HepG2 (cell line): ENCODE results near the gene WDR81. TPM values are rescaled to one million over a fixed set of nuclear protein-coding genes. Genes with fewer than 3 reads are reported as not detected.

Source experiments
- ATAC-seq: fragments of 200-7000 bp; cut with Tn5 transposase; 3 replicates; pipeline ENCODE4 v1.9.1; 2020; ENCODE audit warnings: mild to moderate bottlenecking, moderate library complexity
- BruUV-seq: library from RNA; stranded (reverse); fragments of 400-500 nt; replicated peaks from 2 replicates; lab custom pipeline; 2021; lab: Mats Ljungman, UMichigan
- CTCF ChIA-PET: fragments of 300-600 bp; formaldehyde crosslinking; extraction: SDS; loops from one replicate; lab custom pipeline; 2021; ENCODE audit warnings: low total read pairs, inconsistent platforms, low intra/inter-chr PET ratio; lab: Yijun Ruan, JAX
- POLR2A ChIA-PET: fragments of 350-600 bp; sonication (Branson Sonifier 250); formaldehyde crosslinking; loops from one replicate; lab custom pipeline; 2020; ENCODE audit warnings: antibody characterized with exemption, inconsistent platforms; lab: Yijun Ruan, JAX
- DNase-seq: peaks from one replicate; pipeline ENCODE4 v3.0.0-alpha.2; 2015; ENCODE audit warnings: low spot score
- FAIRE-seq: peaks from 3 replicates; lab custom pipeline; 2011; peaks lifted over from hg19 to GRCh38; lab: Jason Lieb, UNC
- H2AFZ ChIP-seq: one replicate; pipeline ENCODE4 v1.6.1; 2011; ENCODE audit warnings: low read length, inconsistent platforms
- H3K27ac ChIP-seq: fragments of 300-600 bp; 3 replicates; pipeline ENCODE4 v1.8.0; 2011; ENCODE audit warnings: mixed run types, mild to moderate bottlenecking, mixed read lengths, low read length, inconsistent platforms; ENCODE audit not compliant: insufficient read depth; ENCODE audit errors: extremely low read length
- H3K27me3 ChIP-seq, 2 experiments: fragments of 200-600 bp in 1 of 2; 2 replicates in 1 of 2; 3 replicates in 1 of 2; pipeline versions ENCODE4 v1.6.0 to v1.8.0; 2011; ENCODE audit warnings: low read length in 2 of 2, mild to moderate bottlenecking in 2 of 2, moderate library complexity in 2 of 2, inconsistent platforms in 1 of 2; ENCODE audit not compliant: insufficient read depth in 2 of 2, control insufficient read depth in 1 of 2
- H3K36me3 ChIP-seq, 2 experiments: fragments of 200-600 bp in 1 of 2; replicated peaks in 1 of 2; 2 replicates in 1 of 2; 3 replicates in 1 of 2; pipeline versions ENCODE4 v1.5.1 to v1.8.0; 2011; ENCODE audit warnings: low read length in 2 of 2, inconsistent platforms in 1 of 2; ENCODE audit not compliant: insufficient read depth in 2 of 2, control insufficient read depth in 1 of 2
- H3K4me1 ChIP-seq: 2 replicates; pipeline ENCODE4 v1.5.1; 2012; ENCODE audit warnings: low read length, inconsistent platforms; ENCODE audit not compliant: insufficient read depth
- H3K4me2 ChIP-seq: 2 replicates; pipeline ENCODE4 v1.6.0; 2011; ENCODE audit warnings: low read depth, low read length, inconsistent platforms
- H3K4me3 ChIP-seq, 3 experiments: fragments of 200-600 bp in 1 of 3; sonication (generic), shearing (Covaris generic) in 1 of 3; replicated peaks in 1 of 3; 2 replicates each; pipeline ENCODE4 v1.5.1; 2011 to 2016; ENCODE audit warnings: low read length in 3 of 3, inconsistent platforms in 2 of 3, low read depth in 2 of 3, mild to moderate bottlenecking in 2 of 3, control low read depth in 1 of 3, mixed read lengths in 1 of 3; ENCODE audit not compliant: insufficient read depth in 1 of 3
- H3K79me2 ChIP-seq: one replicate; pipeline ENCODE4 v1.6.1; 2011; ENCODE audit warnings: low read length, inconsistent platforms; ENCODE audit not compliant: insufficient read depth
- H3K9ac ChIP-seq: 2 replicates; pipeline ENCODE4 v1.6.0; 2011; ENCODE audit warnings: mild to moderate bottlenecking, low read depth, low read length, inconsistent platforms; ENCODE audit not compliant: insufficient read depth
- H3K9me3 ChIP-seq: 2 replicates; pipeline ENCODE4 v1.5.1; 2012; ENCODE audit warnings: mild to moderate bottlenecking, low read length
- H4K20me1 ChIP-seq: 2 replicates; pipeline ENCODE4 v1.6.0; 2011; ENCODE audit warnings: inconsistent platforms, mild to moderate bottlenecking, low read length, moderate library complexity; ENCODE audit not compliant: insufficient read depth
- CEBPB ChIP-seq: IDR thresholded peaks from 2 replicates; pipeline ENCODE4 v1.6.1; 2011; ENCODE audit warnings: low read depth, low read length, improper control_type of control experiment, borderline replicate concordance
- DBP ChIP-seq: sonication (generic); formaldehyde crosslinking; IDR thresholded peaks from 2 replicates; pipeline ENCODE4 v1.4.0; 2020; ENCODE audit warnings: missing genetic modification reagents; ENCODE audit errors: not compliant biosample characterization
- FOXA3 ChIP-seq: IDR thresholded peaks from 2 replicates; pipeline ENCODE4 v1.6.1; 2016; ENCODE audit warnings: missing genetic modification reagents, missing compliant biosample characterization
- TBL1XR1 ChIP-seq: fragments of 150-350 bp; IDR thresholded peaks from 2 replicates; pipeline ENCODE4 v1.6.1; 2014; ENCODE audit warnings: borderline replicate concordance, low read length; ENCODE audit not compliant: partially characterized antibody
- ZNF792 ChIP-seq: IDR thresholded peaks from 2 replicates; pipeline ENCODE4 v1.6.1; 2016
- WGBS: methylation state at CpG from one replicate; pipeline ENCODE4 v1.1.6; 2017; ENCODE audit warnings: low lambda C conversion rate; 5-methylcytosine and 5-hydroxymethylcytosine counted together
- in situ Hi-C: cut with HindIII; loops from 2 replicates; pipeline ENCODE4 v1.10.0; 2017; ENCODE audit warnings: low pct_unique_long_range_greater_than_20kb; ENCODE audit not compliant: extremely low pct_ligation_motif_present
- intact Hi-C: fragments of 100-400 bp; cut with micrococcal nuclease; formaldehyde crosslinking; loops from one replicate; pipeline ENCODE4 v1.10.0; 2022; ENCODE audit not compliant: unreplicated experiment
- polyA plus RNA-seq, 8 experiments: library from polyadenylated mRNA; depleted of rRNA in 3 of 8; stranded (reverse) in 7 of 8; unstranded in 1 of 8; fragments of >200 nt; fragmentation: Illumina TruSeq in 4 of 8; extraction: Trizol in 4 of 8; gene quantifications; 2 replicates each; pipeline versions ENCODE4 v1.2.1 to v1.2.3, GENCODE V29; 2011 to 2016; ENCODE audit warnings: low read depth in 4 of 8, missing spikeins in 1 of 8, mixed read lengths in 1 of 8; ENCODE audit not compliant: insufficient read depth in 1 of 8
- total RNA-seq, 5 experiments: library from RNA; depleted of rRNA; stranded (reverse); fragments of >200 nt; fragmentation: Illumina TruSeq; extraction: Trizol; gene quantifications; 2 replicates each; pipeline ENCODE4 v1.2.3, GENCODE V29; 2016; ENCODE audit warnings: low read depth in 1 of 5
- TF ChIP-seq, protein P1 (sequence below): sonication (generic); formaldehyde crosslinking; IDR thresholded peaks from 2 replicates; pipeline ENCODE4 v1.4.0; 2020; ENCODE audit warnings: missing genetic modification reagents
- TF ChIP-seq, protein P2 (sequence below): sonication (generic); formaldehyde crosslinking; IDR thresholded peaks from 2 replicates; pipeline ENCODE4 v1.4.0; 2020; ENCODE audit warnings: mild to moderate bottlenecking, missing genetic modification reagents

WDR81 gene
- total and polyA plus RNA-seq, 2 of the 13 experiments (the other 11 are each of a cell fraction or from before 2014, with no cell fraction given), result 9.1 to 16.7 TPM

- TF ChIP-seq, protein P1, sequence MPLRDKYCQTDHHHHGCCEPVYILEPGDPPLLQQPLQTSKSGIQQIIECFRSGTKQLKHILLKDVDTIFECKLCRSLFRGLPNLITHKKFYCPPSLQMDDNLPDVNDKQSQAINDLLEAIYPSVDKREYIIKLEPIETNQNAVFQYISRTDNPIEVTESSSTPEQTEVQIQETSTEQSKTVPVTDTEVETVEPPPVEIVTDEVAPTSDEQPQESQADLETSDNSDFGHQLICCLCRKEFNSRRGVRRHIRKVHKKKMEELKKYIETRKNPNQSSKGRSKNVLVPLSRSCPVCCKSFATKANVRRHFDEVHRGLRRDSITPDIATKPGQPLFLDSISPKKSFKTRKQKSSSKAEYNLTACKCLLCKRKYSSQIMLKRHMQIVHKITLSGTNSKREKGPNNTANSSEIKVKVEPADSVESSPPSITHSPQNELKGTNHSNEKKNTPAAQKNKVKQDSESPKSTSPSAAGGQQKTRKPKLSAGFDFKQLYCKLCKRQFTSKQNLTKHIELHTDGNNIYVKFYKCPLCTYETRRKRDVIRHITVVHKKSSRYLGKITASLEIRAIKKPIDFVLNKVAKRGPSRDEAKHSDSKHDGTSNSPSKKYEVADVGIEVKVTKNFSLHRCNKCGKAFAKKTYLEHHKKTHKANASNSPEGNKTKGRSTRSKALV (CRISPR knock-in tag), result no peak
- TF ChIP-seq, all 625 proteins: peak for 184
These were observed 8.2 kb upstream of the WDR81 start (continued) for GRCh38 chr17:1716076-1716911.

DNA sequence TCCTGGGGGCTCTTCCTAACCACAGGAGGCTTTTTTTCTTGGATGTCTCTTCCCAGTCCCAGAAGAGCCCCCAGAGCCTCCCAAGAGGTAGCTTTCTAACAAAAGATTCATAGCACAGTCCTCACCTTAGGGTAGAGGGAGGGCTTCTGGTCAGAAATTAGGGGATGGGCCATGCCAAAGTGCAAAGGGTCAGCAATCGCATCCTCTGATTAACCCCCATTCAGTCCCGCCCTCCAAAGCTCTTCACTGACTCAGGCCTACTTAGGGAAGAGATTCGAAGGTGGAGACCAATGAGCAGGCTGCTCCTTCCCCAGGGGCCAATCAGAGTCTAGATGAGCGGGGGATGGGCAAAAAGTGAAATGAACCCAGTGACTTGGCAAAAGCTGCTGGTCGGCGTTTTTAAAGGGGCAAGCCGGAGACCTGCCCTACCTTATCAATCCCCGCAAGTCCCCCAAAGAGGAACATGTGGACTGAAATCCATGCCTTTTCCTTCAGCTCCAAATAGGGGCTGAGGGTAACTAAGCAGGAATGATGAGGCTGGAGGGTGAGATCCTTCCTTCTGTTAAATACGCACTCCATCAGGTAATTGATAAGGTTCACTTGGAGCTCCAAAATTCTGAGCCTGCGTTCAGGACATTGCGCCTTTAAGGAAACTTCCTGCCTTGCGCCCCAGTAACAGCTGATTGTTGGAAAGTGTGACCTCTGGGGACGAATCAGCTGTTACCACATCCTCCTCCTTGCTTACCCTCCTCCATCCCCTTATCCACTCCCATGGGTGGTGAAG, 7.4 kb upstream of the WDR81 start:
- ChIA-PET POLR2A (interaction anchor here (0.6 to 17.5 kb wide), 41 partner anchors 9 to 684 kb away, joined by 3 to 480 read pairs (median 5); partner anchors contain the start of genes INPP5K, PITPNA, PRPF8 and RILP), CTCF (no interaction called here)
- Histone ChIP-seq H3K9me3 (no peaks in the 10 kb centered on the region), H3K4me2 (peak overlapping the region; percentile 94), H3K27me3 (no peaks in the 10 kb centered on the region; a peak in 1 of 5 replicates), H3K27ac (peak overlapping the region; percentile 100), H3K9ac (peak overlapping the region; percentile 99), H3K36me3 (peaks cover 6 to 16% of the 10 kb centered on the region in 2 experiments), H3K4me3 (peak overlapping the region; percentile 72 to 85 (median 78)), H2AFZ (no peak overlapping the region), H3K4me1 (peaks cover 54% of the 10 kb centered on the region), H3K79me2 (peaks cover 12% of the 10 kb centered on the region), H4K20me1 (peaks cover 7% of the 10 kb centered on the region)
- whole genome bisulfite sequencing, result 1% methylated on average over 13 of the region's 13 CpGs
- BruUV-seq, result no TSS peak
- in situ Hi-C loops (loop anchor here (5.0 to 25.0 kb wide), 2 partner anchors 50 to 320 kb away; partner anchors contain the start of genes DPH1, OVCA2 and RTN4RL1), intact Hi-C loops (loop anchor here (2.0 to 10.0 kb wide), 4 partner anchors 26 to 148 kb away; partner anchors contain the start of genes PRPF8, SERPINF1 and SERPINF2)
- ATAC-seq (peak; percentile 69), DNase-seq (peak; percentile 99), FAIRE-seq (peak; percentile 99)
- TF ChIP-seq ZNF792 (CRISPR knock-in tag) (no peak), DBP (CRISPR knock-in tag) (no peak), FOXA3 (no peak; the same call in 1 of the 2 replicates), CEBPB (0 out of 2 replicates have a peak, but pooled peaks have one; percentile 5), TBL1XR1 (no peak)
- TF ChIP-seq, protein P2, sequence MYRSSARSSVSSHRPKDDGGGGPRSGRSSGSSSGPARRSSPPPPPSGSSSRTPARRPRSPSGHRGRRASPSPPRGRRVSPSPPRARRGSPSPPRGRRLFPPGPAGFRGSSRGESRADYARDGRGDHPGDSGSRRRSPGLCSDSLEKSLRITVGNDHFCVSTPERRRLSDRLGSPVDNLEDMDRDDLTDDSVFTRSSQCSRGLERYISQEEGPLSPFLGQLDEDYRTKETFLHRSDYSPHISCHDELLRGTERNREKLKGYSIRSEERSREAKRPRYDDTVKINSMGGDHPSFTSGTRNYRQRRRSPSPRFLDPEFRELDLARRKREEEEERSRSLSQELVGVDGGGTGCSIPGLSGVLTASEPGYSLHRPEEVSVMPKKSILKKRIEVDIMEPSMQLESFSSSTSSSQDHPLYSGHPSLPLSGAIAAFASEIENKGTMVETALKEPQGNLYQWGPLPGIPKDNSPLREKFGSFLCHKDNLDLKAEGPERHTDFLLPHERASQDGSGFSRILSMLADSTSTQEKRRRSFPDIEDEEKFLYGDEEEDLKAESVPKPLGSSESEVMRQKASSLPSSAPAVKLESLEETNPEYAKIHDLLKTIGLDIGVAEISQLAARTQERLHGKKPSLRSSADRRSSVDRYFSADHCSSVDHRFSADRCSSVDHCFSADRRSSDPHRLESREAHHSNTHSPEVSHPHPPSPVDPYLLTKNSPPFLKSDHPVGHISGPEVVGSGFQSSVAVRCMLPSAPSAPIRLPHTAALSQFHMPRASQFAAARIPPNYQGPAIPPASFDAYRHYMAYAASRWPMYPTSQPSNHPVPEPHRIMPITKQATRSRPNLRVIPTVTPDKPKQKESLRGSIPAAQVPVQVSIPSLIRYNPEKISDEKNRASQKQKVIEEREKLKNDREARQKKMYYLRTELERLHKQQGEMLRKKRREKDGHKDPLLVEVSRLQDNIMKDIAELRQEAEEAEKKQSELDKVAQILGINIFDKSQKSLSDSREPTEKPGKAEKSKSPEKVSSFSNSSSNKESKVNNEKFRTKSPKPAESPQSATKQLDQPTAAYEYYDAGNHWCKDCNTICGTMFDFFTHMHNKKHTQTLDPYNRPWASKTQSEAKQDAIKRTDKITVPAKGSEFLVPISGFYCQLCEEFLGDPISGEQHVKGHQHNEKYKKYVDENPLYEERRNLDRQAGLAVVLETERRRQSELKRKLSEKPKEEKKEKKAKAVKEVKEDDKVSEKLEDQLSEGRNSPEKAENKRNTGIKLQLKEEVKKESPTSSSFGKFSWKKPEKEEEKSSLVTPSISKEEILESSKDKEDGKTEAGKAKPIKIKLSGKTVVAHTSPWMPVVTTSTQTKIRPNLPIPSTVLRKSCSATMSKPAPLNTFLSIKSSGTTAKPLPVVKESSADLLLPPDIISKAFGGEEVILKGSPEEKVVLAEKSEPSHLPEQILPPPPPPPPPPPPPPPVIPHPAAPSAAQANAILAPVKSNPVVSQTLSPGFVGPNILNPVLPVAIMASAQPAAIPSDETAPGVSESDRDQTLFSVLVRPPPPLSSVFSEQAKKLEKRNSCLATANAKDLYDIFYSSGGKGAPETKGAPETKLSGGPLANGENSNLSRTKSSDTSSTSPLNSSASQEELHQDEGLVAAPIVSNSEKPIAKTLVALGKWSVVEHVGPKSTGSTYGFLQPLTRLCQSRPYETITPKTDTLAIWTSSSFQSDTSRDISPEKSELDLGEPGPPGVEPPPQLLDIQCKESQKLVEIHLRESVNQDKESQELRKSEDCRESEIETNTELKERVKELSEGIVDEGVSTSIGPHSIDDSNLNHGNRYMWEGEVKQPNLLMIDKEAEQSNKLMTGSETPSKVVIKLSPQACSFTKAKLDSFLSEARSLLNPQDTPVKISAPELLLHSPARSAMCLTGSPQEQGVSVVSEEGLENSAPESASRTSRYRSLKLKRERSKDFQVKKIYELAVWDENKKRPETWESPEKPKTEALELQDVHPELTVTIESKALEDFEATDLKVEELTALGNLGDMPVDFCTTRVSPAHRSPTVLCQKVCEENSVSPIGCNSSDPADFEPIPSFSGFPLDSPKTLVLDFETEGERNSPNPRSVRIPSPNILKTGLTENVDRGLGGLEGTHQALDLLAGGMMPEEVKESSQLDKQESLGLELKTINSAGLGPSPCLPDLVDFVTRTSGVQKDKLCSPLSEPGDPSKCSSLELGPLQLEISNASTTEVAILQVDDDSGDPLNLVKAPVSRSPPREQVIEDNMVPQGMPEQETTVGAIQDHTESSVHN (CRISPR knock-in tag), result no peak
